Common myeloid progenitor, CD34-positive (primary cell): Measurements from ENCODE around the gene OTX2. TPM values are rescaled to one million over a fixed set of nuclear protein-coding genes. Genes with fewer than 3 reads are reported as not detected.

ENCODE experiments used
- CTCF ChIA-PET: fragments of 350-600 bp; sonication (Branson Sonifier 250); formaldehyde crosslinking; loops from one replicate; lab custom pipeline; 2021; ENCODE audit warnings: antibody characterized with exemption; lab: Charles Lee
- POLR2A ChIA-PET: fragments of 350-600 bp; sonication (Branson Sonifier 250); formaldehyde crosslinking; loops from one replicate; lab custom pipeline; 2021; ENCODE audit warnings: antibody characterized with exemption; lab: Charles Lee
- DNase-seq, 3 donors: peaks; one replicate each; pipeline versions ENCODE4 v3.0.0 to v3.0.0-alpha.2; 2013
- H3K27ac ChIP-seq, 2 experiments: 1 replicate in 1 of 2; 2 replicates in 1 of 2; pipeline ENCODE4 v1.7.0; 2013; ENCODE audit warnings: inconsistent platforms in 2 of 2, low read length in 2 of 2, mild to moderate bottlenecking in 2 of 2, low read depth in 1 of 2, moderate library complexity in 1 of 2; ENCODE audit not compliant: severe bottlenecking in 2 of 2, insufficient read depth in 1 of 2, poor library complexity in 1 of 2
- H3K27me3 ChIP-seq, 5 experiments: replicated peaks in 2 of 5; 1 replicate in 3 of 5; 2 replicates in 2 of 5; pipeline versions ENCODE4 v1.6.1 to v1.7.0; 2013; ENCODE audit warnings: low read length in 4 of 5, mild to moderate bottlenecking in 2 of 5, moderate library complexity in 2 of 5, inconsistent platforms in 1 of 5; ENCODE audit not compliant: insufficient read depth in 5 of 5, control insufficient read depth in 4 of 5
- H3K36me3 ChIP-seq, 4 experiments: 1 replicate in 2 of 4; 2 replicates in 2 of 4; pipeline versions ENCODE4 v1.6.1 to v1.7.0; 2013; ENCODE audit warnings: low read length in 3 of 4, control low read depth in 1 of 4, mild to moderate bottlenecking in 1 of 4; ENCODE audit not compliant: control insufficient read depth in 4 of 4, insufficient read depth in 4 of 4
- H3K4me1 ChIP-seq, 4 experiments: 1 replicate in 3 of 4; 2 replicates in 1 of 4; pipeline versions ENCODE4 v1.6.1 to v1.7.1; 2013; ENCODE audit warnings: low read length in 3 of 4, mild to moderate bottlenecking in 3 of 4, control low read depth in 1 of 4, inconsistent platforms in 1 of 4, moderate library complexity in 1 of 4; ENCODE audit not compliant: control insufficient read depth in 4 of 4, insufficient read depth in 4 of 4; ENCODE audit errors: control extremely low read depth in 1 of 4
- H3K4me3 ChIP-seq, 7 experiments: 1 replicate in 4 of 7; 2 replicates in 3 of 7; pipeline versions ENCODE4 v1.5.1 to v1.7.0; 2013; ENCODE audit warnings: mild to moderate bottlenecking in 7 of 7, low read length in 6 of 7, moderate library complexity in 6 of 7, inconsistent platforms in 2 of 7, low read depth in 2 of 7, control low read depth in 1 of 7; ENCODE audit not compliant: insufficient read depth in 4 of 7, control insufficient read depth in 1 of 7; ENCODE audit errors: extremely low read depth in 1 of 7
- H3K9me3 ChIP-seq, 5 experiments: 1 replicate in 4 of 5; 2 replicates in 1 of 5; pipeline versions ENCODE4 v1.6.1 to v1.7.1; 2013; ENCODE audit warnings: low read length in 4 of 5, mild to moderate bottlenecking in 2 of 5, inconsistent platforms in 1 of 5, low read depth in 1 of 5, moderate library complexity in 1 of 5; ENCODE audit not compliant: control insufficient read depth in 4 of 5, insufficient read depth in 2 of 5; ENCODE audit errors: control extremely low read depth in 1 of 5
- WGBS: methylation state at CpG from one replicate; pipeline ENCODE4 v1.1.5; 2013; ENCODE audit not compliant: insufficient coverage; 5-methylcytosine and 5-hydroxymethylcytosine counted together
- polyA plus RNA-seq: library from polyadenylated mRNA; unstranded; fragments of 120-200 nt; gene quantifications from one replicate; pipeline ENCODE4 v1.2.1, GENCODE V29; 2013

The OTX2 gene
- not detected for polyA plus RNA-seq

- WGBS, result 11% methylated on average over 8 of the region's 15 CpGs
- H3K27me3 ChIP-seq, result peaks cover 27 to 100% (median 63%) of the 10 kb centered on the region in 5 experiments
- peaks cover 0 to 8% (median 3%) of the 10 kb centered on the region in 4 experiments for H3K4me1 ChIP-seq
- DNase-seq, result no peak
- ChIA-PET CTCF (no interaction called here), POLR2A (no interaction called here)
- no peak within 1 kb of the TSS for H3K27ac ChIP-seq
- peaks cover 0 to 3% (median 0%) of the 10 kb centered on the region in 5 experiments for H3K9me3 ChIP-seq
- H3K36me3 ChIP-seq, result no peaks in the 10 kb centered on the region
- H3K4me3 ChIP-seq, result no peak within 1 kb of the TSS
Observed at GRCh38 chr14:56810147-56810719, at the start of gene OTX2. Gene OTX2 (minus strand): TSS chr14:56810479. CDS start chr14:56805456, 5,023 bp downstream.

GRCh38 chr14:56858422-56858821 lies 48.1 kb upstream of the OTX2 start:
- Histone ChIP-seq H3K4me3 (no peak overlapping the region), H3K9me3 (no peaks in the 10 kb centered on the region), H3K4me1 (no peaks in the 10 kb centered on the region), H3K27me3 (peaks cover 3 to 53% (median 19%) of the 10 kb centered on the region in 5 experiments), H3K36me3 (no peaks in the 10 kb centered on the region), H3K27ac (no peak overlapping the region)
- 40% methylated on average over 8 of the region's 8 CpGs for WGBS
- POLR2A ChIA-PET, result no interaction called here
- CTCF ChIA-PET, result no interaction called here
- DNase-seq, result no peak

DNA sequence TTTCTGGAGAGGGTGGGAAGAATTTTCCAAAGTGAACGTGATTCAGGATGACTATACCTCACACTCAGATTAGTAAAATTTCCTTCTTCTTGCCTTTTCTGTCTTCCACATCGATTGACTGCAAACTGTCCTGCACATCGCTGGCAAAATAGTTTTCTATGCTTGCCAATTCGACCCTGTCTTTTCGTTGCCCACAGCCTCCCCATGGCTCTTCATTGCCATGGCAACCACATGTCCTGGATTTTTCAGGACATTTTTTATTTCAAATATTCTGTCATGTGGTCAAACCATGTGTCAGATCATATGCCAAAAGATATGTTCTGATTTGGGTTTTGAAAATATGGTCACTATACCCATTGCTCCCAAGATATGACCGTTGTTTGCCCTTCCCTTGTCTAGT lies 46.9 kb upstream of the OTX2 start:
- H3K4me3 ChIP-seq, result no peak overlapping the region
- POLR2A ChIA-PET, result no interaction called here
- no peaks in the 10 kb centered on the region for H3K36me3 ChIP-seq
- CTCF ChIA-PET, result no interaction called here
- H3K27me3 ChIP-seq, result peaks cover 3 to 53% (median 21%) of the 10 kb centered on the region in 5 experiments
- no peaks in the 10 kb centered on the region for H3K4me1 ChIP-seq
- DNase-seq, result no peak
- 84% methylated on average over 4 of the region's 6 CpGs for WGBS
- no peaks in the 10 kb centered on the region for H3K9me3 ChIP-seq
- no peak overlapping the region for H3K27ac ChIP-seq

DNA sequence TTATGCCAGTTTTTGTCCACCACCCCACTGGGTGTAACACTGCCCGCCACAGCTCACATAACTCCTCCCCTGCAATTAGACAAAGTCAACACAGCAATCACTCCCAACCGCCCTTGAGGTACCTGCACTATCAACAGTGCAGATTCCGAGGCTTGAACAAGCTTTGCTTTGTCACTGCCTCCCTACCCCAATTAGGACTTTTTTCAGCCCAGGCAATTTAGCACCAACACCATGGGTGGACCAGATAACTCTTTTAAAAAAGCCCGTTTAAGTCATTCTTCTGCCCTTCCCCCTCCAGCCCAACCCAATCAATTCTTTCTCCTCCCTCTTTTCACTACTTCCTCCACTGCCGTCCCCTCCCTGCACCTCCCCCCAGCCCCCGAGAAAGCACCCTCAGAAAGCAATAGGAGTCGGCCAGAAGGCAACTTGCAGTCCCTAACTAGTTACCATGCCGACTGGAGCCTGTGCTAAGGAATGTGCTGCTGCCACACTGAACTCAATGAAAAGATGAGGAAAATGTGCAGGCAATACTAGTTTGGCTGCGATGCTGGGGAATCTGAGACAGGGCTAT lies 45.7 kb upstream of the OTX2 start:
- peaks cover 3 to 51% (median 18%) of the 10 kb centered on the region in 5 experiments for H3K27me3 ChIP-seq
- ChIA-PET CTCF (no interaction called here), POLR2A (no interaction called here)
- H3K36me3 ChIP-seq, result no peaks in the 10 kb centered on the region
- DNase-seq, result no peak
- no peak overlapping the region for H3K4me3 ChIP-seq
- WGBS, result 13% methylated on average over 8 of the region's 9 CpGs
- no peak overlapping the region for H3K27ac ChIP-seq
- no peaks in the 10 kb centered on the region for H3K9me3 ChIP-seq
- H3K4me1 ChIP-seq, result no peaks in the 10 kb centered on the region

GRCh38 chr14:56854325-56854724 lies 44.0 kb upstream of the OTX2 start:
- no peak for DNase-seq
- H3K4me1 ChIP-seq, result no peaks in the 10 kb centered on the region
- no peaks in the 10 kb centered on the region for H3K36me3 ChIP-seq
- ChIA-PET CTCF (no interaction called here), POLR2A (no interaction called here)
- H3K9me3 ChIP-seq, result no peaks in the 10 kb centered on the region
- no CpG with 5 or more reads among the region's 2 CpGs for WGBS
- H3K27me3 ChIP-seq, result peaks cover 3 to 46% (median 20%) of the 10 kb centered on the region in 5 experiments
- no peak overlapping the region for H3K4me3 ChIP-seq
- no peak overlapping the region for H3K27ac ChIP-seq

DNA sequence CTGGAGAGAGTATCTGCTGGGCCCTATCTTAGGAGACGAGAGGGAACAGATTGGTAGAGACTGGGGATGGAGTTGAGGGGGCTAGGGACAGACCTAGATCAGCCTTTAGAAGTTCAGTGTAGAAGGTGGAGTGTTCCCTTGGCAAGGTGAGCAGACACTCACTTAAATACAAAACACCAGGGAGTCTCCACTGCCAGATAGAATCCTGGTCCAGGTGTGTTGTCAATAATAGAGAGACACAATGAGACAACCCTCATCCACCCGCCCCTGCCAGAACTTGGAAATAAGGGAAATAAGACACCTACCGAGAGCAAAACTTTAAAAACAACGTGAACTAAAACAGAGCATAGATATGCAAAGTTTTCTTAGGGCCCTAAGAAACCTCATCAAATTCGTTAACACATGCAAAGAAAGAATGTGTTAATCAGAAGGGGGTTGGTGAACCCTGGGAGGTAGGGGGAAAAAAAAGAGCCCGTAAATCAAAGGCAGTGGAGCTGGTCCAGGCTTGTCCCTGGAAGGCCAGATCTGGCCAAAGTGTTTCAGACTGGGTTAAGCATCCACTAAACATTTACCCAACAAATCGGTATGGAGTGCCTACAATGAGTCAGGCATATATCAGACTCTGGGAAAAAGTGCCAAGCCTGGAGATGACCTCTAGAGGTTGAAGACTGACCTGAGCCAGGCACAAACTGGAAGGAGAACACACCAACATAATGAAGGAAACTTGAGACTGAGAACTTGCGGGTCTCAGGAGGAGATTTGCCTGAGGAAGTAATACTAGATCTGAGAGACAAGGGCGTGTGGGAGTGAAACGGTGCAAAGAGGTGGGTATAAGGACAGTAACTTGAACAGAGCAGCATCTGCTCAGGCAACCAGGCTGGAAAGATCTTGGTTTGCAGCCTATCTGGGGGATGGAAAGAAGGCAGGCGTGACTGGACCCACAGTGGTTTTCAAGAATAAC lies 37.0 kb upstream of the OTX2 start:
- H3K4me3 ChIP-seq, result no peak overlapping the region
- no peak for DNase-seq
- H3K36me3 ChIP-seq, result no peaks in the 10 kb centered on the region
- H3K4me1 ChIP-seq, result no peaks in the 10 kb centered on the region
- no peaks in the 10 kb centered on the region for H3K9me3 ChIP-seq
- no peak overlapping the region for H3K27ac ChIP-seq
- 39% methylated on average over 6 of the region's 11 CpGs for WGBS
- ChIA-PET CTCF (no interaction called here), POLR2A (no interaction called here)
- peaks cover 5 to 48% (median 20%) of the 10 kb centered on the region in 5 experiments for H3K27me3 ChIP-seq
